Measurements from ENCODE around the gene ZNF346.
A peak's percentile ranks its signal among the peaks of the same experiment; 100 is the strongest.
"Not testable (repeated sequence)": the region's sequence is repeated elsewhere in the genome, so short reads cannot be mapped to it uniquely, and the experiment has no call there.

Gene ZNF346

GRCh38 chr5:177022386-177023302, at the start of gene ZNF346:
ZNF346 (plus strand) TSS chr5:177022696; CDS start chr5:177022739, 43 bp downstream.
- DNase-seq: peak; percentile 86 to 96 (median 92)

- DNase-seq: no peak
Observed at GRCh38 chr5:176979669-176980068, 42.8 kb upstream of the ZNF346 start.

- no peak for DNase-seq
Observed at GRCh38 chr5:176980818-176981217, 41.7 kb upstream of the ZNF346 start.

- DNase-seq: not testable (repeated sequence)
Observed at GRCh38 chr5:176983112-176983511, 39.4 kb upstream of the ZNF346 start.

- DNase-seq: not testable (repeated sequence)
Observed at GRCh38 chr5:176983593-176983992, 38.9 kb upstream of the ZNF346 start.

- DNase-seq: not testable (repeated sequence)
Observed at GRCh38 chr5:176984176-176984575, 38.3 kb upstream of the ZNF346 start.

GRCh38 chr5:176985516-176985915, 37.0 kb upstream of the ZNF346 start:
- no peak for DNase-seq

- no peak for DNase-seq
Observed at GRCh38 chr5:176986280-176986679, 36.2 kb upstream of the ZNF346 start.

- no peak for DNase-seq
Observed at GRCh38 chr5:176987583-176987982, 34.9 kb upstream of the ZNF346 start.

GRCh38 chr5:176993081-176993480, 29.4 kb upstream of the ZNF346 start:
- DNase-seq: not testable (repeated sequence)

GRCh38 chr5:176994460-176995121, 27.9 kb upstream of the ZNF346 start:
- no peak for DNase-seq

GRCh38 chr5:176995122-176995490, 27.4 kb upstream of the ZNF346 start:
- no peak for DNase-seq

- DNase-seq: no peak
Observed at GRCh38 chr5:176995896-176996767, 26.4 kb upstream of the ZNF346 start.

GRCh38 chr5:176996780-176997179, 25.7 kb upstream of the ZNF346 start:
- DNase-seq: no peak

GRCh38 chr5:176998828-176999227, 23.7 kb upstream of the ZNF346 start:
- no peak for DNase-seq

GRCh38 chr5:176999526-176999925, 23.0 kb upstream of the ZNF346 start:
- not testable (repeated sequence) for DNase-seq

- DNase-seq: peak in 1 of 3 experiments; percentile 5
Observed at GRCh38 chr5:177003649-177004048, 18.8 kb upstream of the ZNF346 start.

- DNase-seq: no peak
Observed at GRCh38 chr5:177004961-177005360, 17.5 kb upstream of the ZNF346 start.

- DNase-seq: peak; percentile 66 to 73 (median 72)
Observed at GRCh38 chr5:177005619-177006264, 16.8 kb upstream of the ZNF346 start.

GRCh38 chr5:177006265-177006972, 16.1 kb upstream of the ZNF346 start, which contains the start of gene UIMC1:
UIMC1 (minus strand) TSS chr5:177006779; CDS start chr5:176982615, 24,164 bp downstream.
- DNase-seq: peak; percentile 88 to 95 (median 93)

- DNase-seq: no peak
Observed at GRCh38 chr5:177008716-177009115, 13.8 kb upstream of the ZNF346 start.

GRCh38 chr5:177010153-177010552, 12.3 kb upstream of the ZNF346 start:
- no peak for DNase-seq
